K562 (cell line): ENCODE data around the gene C10orf53. TPM values are rescaled to one million over a fixed set of nuclear protein-coding genes. Genes with fewer than 3 reads are reported as not detected.
A peak's percentile ranks its signal among the peaks of the same experiment; 100 is the strongest.

ENCODE experiments used
- BRCA1 ChIP-seq, 2 experiments: fragments of 450-650 bp in 1 of 2; sonication (generic) in 1 of 2; formaldehyde crosslinking in 1 of 2; IDR thresholded peaks; 2 replicates each; pipeline versions ENCODE4 v1.5.0 to v1.6.1; 2017 to 2020; ENCODE audit warnings: mild to moderate bottlenecking in 1 of 2, missing genetic modification reagents in 1 of 2
- CBFA2T3 ChIP-seq: fragments of 450-650 bp; IDR thresholded peaks from 2 replicates; pipeline ENCODE4 v1.6.1; 2017
- CBX3 ChIP-seq, 2 experiments: IDR thresholded peaks; 1 replicate in 1 of 2; 2 replicates in 1 of 2; pipeline ENCODE4 v1.6.1; 2012; ENCODE audit warnings: inconsistent platforms in 2 of 2, low read length in 2 of 2, borderline replicate concordance in 1 of 2, control low read depth in 1 of 2
- CTCF ChIP-seq, 3 experiments: IDR thresholded peaks in 2 of 3; conservative IDR thresholded peaks in 1 of 3; 2 replicates each; pipeline ENCODE4 v1.5.1; 2011 to 2012; ENCODE audit warnings: low read length in 3 of 3, mild to moderate bottlenecking in 3 of 3, control low read depth in 2 of 3, improper control_type of control experiment in 1 of 3, inconsistent platforms in 1 of 3, low read depth in 1 of 3, mixed read lengths in 1 of 3, moderate library complexity in 1 of 3; ENCODE audit not compliant: insufficient read depth in 2 of 3
- DNMT1 ChIP-seq: fragments of 450-650 bp; IDR thresholded peaks from 2 replicates; pipeline ENCODE4 v1.6.1; 2016; ENCODE audit warnings: antibody characterized with exemption, mild to moderate bottlenecking
- ETV5 ChIP-seq: sonication (generic); formaldehyde crosslinking; IDR thresholded peaks from 2 replicates; pipeline ENCODE4 v1.4.0; 2020; ENCODE audit warnings: low read depth, mild to moderate bottlenecking, missing genetic modification reagents
- FOXA3 ChIP-seq, 2 experiments: fragments of 450-650 bp in 1 of 2; sonication (generic) in 1 of 2; formaldehyde crosslinking; IDR thresholded peaks in 1 of 2; conservative IDR thresholded peaks in 1 of 2; 2 replicates each; pipeline versions ENCODE4 v1.4.0 to v1.8.0; 2020 to 2022; ENCODE audit warnings: mild to moderate bottlenecking in 2 of 2, missing genetic modification reagents in 1 of 2
- FOXP1 ChIP-seq: sonication (generic); formaldehyde crosslinking; IDR thresholded peaks from 2 replicates; pipeline ENCODE4 v1.8.0; 2022; ENCODE audit warnings: mild to moderate bottlenecking, missing genetic modification reagents
- HSF4 ChIP-seq: fragments of 250-450 bp; sonication (Bioruptor Pico); IDR thresholded peaks from 2 replicates; pipeline ENCODE4 v2.1.2; 2022; ENCODE audit warnings: mild to moderate bottlenecking, moderate library complexity, borderline replicate concordance
- IRF2 ChIP-seq: sonication (generic); formaldehyde crosslinking; IDR thresholded peaks from 2 replicates; pipeline ENCODE4 v1.8.1; 2022; ENCODE audit warnings: mild to moderate bottlenecking, missing genetic modification reagents
- KAT7 ChIP-seq: sonication (generic); formaldehyde crosslinking; IDR thresholded peaks from 2 replicates; pipeline ENCODE4 v1.8.0; 2022; ENCODE audit warnings: missing genetic modification reagents, mild to moderate bottlenecking, borderline replicate concordance
- MAFF ChIP-seq: IDR thresholded peaks from 2 replicates; pipeline ENCODE4 v1.6.1; 2012; ENCODE audit warnings: low read length, improper control_type of control experiment
- MLX ChIP-seq, 2 experiments: fragments of 450-650 bp in 1 of 2; sonication (generic) in 1 of 2; formaldehyde crosslinking; conservative IDR thresholded peaks; 2 replicates each; pipeline versions ENCODE4 v1.4.0 to v1.8.1; 2020 to 2022; ENCODE audit warnings: mild to moderate bottlenecking in 1 of 2, missing genetic modification reagents in 1 of 2
- PHF20 ChIP-seq: fragments of 450-650 bp; IDR thresholded peaks from 2 replicates; pipeline ENCODE4 v1.6.1; 2018; ENCODE audit not compliant: partially characterized antibody
- RHOXF2B ChIP-seq: fragments of 250-450 bp; sonication (Bioruptor Pico); conservative IDR thresholded peaks from 2 replicates; pipeline ENCODE4 v1.5.1; 2021
- SRSF7 ChIP-seq: fragments of 200-400 bp; formaldehyde crosslinking; optimal IDR thresholded peaks from 2 replicates; pipeline ENCODE3; 2017; ENCODE audit warnings: mild to moderate bottlenecking, low read depth, low read length
- SUPT5H ChIP-seq: fragments of 450-650 bp; IDR thresholded peaks from 2 replicates; pipeline ENCODE4 v1.6.1; 2016
- TAF15 ChIP-seq: fragments of 200-400 bp; formaldehyde crosslinking; IDR thresholded peaks from 2 replicates; pipeline ENCODE4 v1.6.1; 2017; ENCODE audit warnings: mild to moderate bottlenecking, low read depth, low read length, moderate library complexity
- TCFL5 ChIP-seq: fragments of 250-450 bp; sonication (Bioruptor Pico); conservative IDR thresholded peaks from 2 replicates; pipeline ENCODE4 v1.6.1; 2021; ENCODE audit warnings: mild to moderate bottlenecking, moderate library complexity, matching md5 sums
- TEAD4 ChIP-seq, 2 experiments: sonication (generic) in 1 of 2; formaldehyde crosslinking in 1 of 2; IDR thresholded peaks; 2 replicates each; pipeline versions ENCODE4 v1.6.1 to v1.8.0; 2012 to 2022; ENCODE audit warnings: borderline replicate concordance in 1 of 2, inconsistent platforms in 1 of 2, low read length in 1 of 2, mild to moderate bottlenecking in 1 of 2, missing genetic modification reagents in 1 of 2
- ZBTB34 ChIP-seq: fragments of 250-450 bp; sonication (Bioruptor Pico); IDR thresholded peaks from 2 replicates; pipeline ENCODE4 v1.8.0; 2021; ENCODE audit warnings: mild to moderate bottlenecking, moderate library complexity
- ZFX ChIP-seq: sonication (generic); formaldehyde crosslinking; IDR thresholded peaks from 2 replicates; pipeline ENCODE4 v1.8.0; 2022; ENCODE audit warnings: mild to moderate bottlenecking, missing genetic modification reagents, moderate library complexity
- ZNF134 ChIP-seq: fragments of 250-450 bp; sonication (Bioruptor Pico); conservative IDR thresholded peaks from 2 replicates; pipeline ENCODE4 v1.4.0; 2020
- ZNF217 ChIP-seq: sonication (generic); formaldehyde crosslinking; IDR thresholded peaks from 2 replicates; pipeline ENCODE4 v1.8.0; 2022; ENCODE audit warnings: mild to moderate bottlenecking, missing genetic modification reagents
- polyA plus RNA-seq, 8 experiments: library from polyadenylated mRNA; depleted of rRNA in 4 of 8; stranded (reverse) in 5 of 8; unstranded in 3 of 8; fragments of >200 nt; fragmentation: Nextera tagmentation in 2 of 8; fragmentation: Illumina TruSeq in 1 of 8; extraction: Ambion mirVana in 2 of 8; extraction: Trizol in 1 of 8; gene quantifications; 2 replicates each; pipeline versions ENCODE4 v1.2.1 to v1.2.3, GENCODE V29; 2011 to 2014; ENCODE audit warnings: inconsistent platforms in 1 of 8, missing spikeins in 1 of 8
- total RNA-seq, 7 experiments: library from RNA; depleted of rRNA in 6 of 7; stranded (reverse); fragments of >200 nt in 6 of 7; fragmentation: Illumina TruSeq in 2 of 7; extraction: Trizol in 2 of 7; gene quantifications; 2 replicates each; pipeline versions ENCODE4 v1.2.1 to v1.2.3, GENCODE V29; 2011 to 2021; ENCODE audit warnings: low replicate concordance in 1 of 7

Gene C10orf53
- total and polyA plus RNA-seq, 9 of the 15 experiments (the other 6 are each of a cell fraction or from before 2014, with no cell fraction given), result not detected

GRCh38 chr10:49679480-49679893 is at the start of gene C10orf53 (continued):
- TF ChIP-seq CBX3 (IDR thresholded peaks at IDR 0.05; ENCODE audit: borderline replicate concordance in 1 of 2, low read length in 2 of 2), result 0 out of 3 replicates have a peak, but pooled peaks of 1 of the 2 experiments have one; percentile 0
- peak; percentile 61; the same call in 1 of the 2 replicates for TF ChIP-seq ETV5 (CRISPR knock-in tag)
- TF ChIP-seq FOXP1 (CRISPR knock-in tag), result no peak
- TF ChIP-seq ZFX (CRISPR knock-in tag), result peak; percentile 40; the same call in 1 of the 2 replicates
- no peak for TF ChIP-seq DNMT1
- no peak for TF ChIP-seq RHOXF2B
- TF ChIP-seq HSF4 (CRISPR knock-in tag), result no peak
- TF ChIP-seq SRSF7, result no peak
- no peak for TF ChIP-seq CBFA2T3
- no peak for TF ChIP-seq TAF15
- TF ChIP-seq BRCA1 (IDR thresholded peaks at IDR 0.05), result no peak
- TF ChIP-seq BRCA1 (CRISPR knock-in tag; IDR thresholded peaks at IDR 0.05), result no peak
- no peak for TF ChIP-seq ZNF134
- TF ChIP-seq FOXA3 (CRISPR knock-in tag; conservative IDR thresholded peaks at IDR 0.05 in 1 of 2, IDR thresholded peaks at IDR 0.05 in 1 of 2), result peak in 1 of 2 experiments; percentile 14; a peak in 1 of 4 replicates
- TF ChIP-seq PHF20, result peak; percentile 38
- TF ChIP-seq MAFF, result no peak
- no peak for TF ChIP-seq MLX (CRISPR knock-in tag; conservative IDR thresholded peaks at IDR 0.05)
- TF ChIP-seq TEAD4 (IDR thresholded peaks at IDR 0.05; ENCODE audit: low read length), result no peak
- no peak for TF ChIP-seq TEAD4 (CRISPR knock-in tag; IDR thresholded peaks at IDR 0.05; ENCODE audit: borderline replicate concordance)
- TF ChIP-seq CTCF (IDR thresholded peaks at IDR 0.05 in 2 of 3, conservative IDR thresholded peaks at IDR 0.05 in 1 of 3; ENCODE audit: insufficient read depth in 2 of 3, low read depth in 1 of 3, low read length in 3 of 3), result no peak
- no peak for TF ChIP-seq IRF2 (CRISPR knock-in tag)
- TF ChIP-seq TCFL5, result no peak
- TF ChIP-seq ZBTB34 (CRISPR knock-in tag), result no peak
- TF ChIP-seq SUPT5H, result no peak
- no peak for TF ChIP-seq KAT7
- no peak for TF ChIP-seq ZNF217 (CRISPR knock-in tag)
